Upper lobe of left lung (tissue), 4 donors: ENCODE measurements around the gene EVA1B.

Experiments
- CTCF ChIP-seq, 6 experiments: fragments of 450-650 bp in 4 of 6; fragments of 200-600 bp in 2 of 6; sonication (generic) in 2 of 6; IDR thresholded peaks; one replicate each; pipeline ENCODE4 v1.5.1; 2016 to 2019; ENCODE audit warnings: antibody characterized with exemption in 6 of 6
- POLR2A ChIP-seq, 4 donors: fragments of 450-650 bp; IDR thresholded peaks; one replicate each; pipeline ENCODE4 v1.5.1; 2016 to 2017; ENCODE audit warnings: antibody characterized with exemption in 4 of 4, mild to moderate bottlenecking in 2 of 4
- POLR2AphosphoS5 ChIP-seq, 2 donors: sonication (generic); formaldehyde crosslinking; IDR thresholded peaks; one replicate each; pipeline ENCODE4 v1.5.1; 2017; ENCODE audit warnings: antibody characterized with exemption in 2 of 2

DNA sequence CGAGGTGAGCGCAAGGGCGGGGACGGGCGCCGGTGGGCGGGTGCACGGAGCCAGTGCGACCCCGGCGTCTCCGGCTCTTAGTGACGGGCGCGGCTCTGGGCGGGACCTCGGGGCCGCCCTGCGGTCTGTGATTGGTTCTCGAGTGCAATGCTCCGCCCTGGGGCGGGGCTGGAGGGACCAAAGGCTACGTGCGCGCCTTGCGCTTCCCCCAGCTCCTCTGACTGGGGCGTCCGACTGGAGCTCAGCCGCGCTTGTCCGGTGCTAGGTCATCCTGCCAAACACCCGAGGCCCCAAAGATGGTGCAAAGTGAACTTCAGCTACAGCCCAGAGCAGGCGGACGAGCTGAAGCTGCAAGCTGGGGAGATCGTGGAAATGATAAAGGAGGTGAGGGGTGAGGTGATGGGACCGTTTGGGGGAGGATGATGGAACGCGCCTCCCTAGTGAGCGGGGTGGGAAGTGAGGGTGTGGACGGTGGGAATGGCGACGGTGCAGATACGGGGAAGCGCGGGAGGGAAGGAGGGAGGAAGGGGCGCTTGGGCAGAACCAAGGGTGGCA lies 16.5 kb downstream of the EVA1B start:
- TF ChIP-seq CTCF (IDR thresholded peaks at IDR 0.05) (peak in 1 of 6 experiments; percentile 10), POLR2AphosphoS5 (IDR thresholded peaks at IDR 0.05) (peak; percentile 69 to 83), POLR2A (IDR thresholded peaks at IDR 0.05) (peak; percentile 12 to 87 (median 44))
